HG03196 (cell line): ENCODE measurements around the gene AGTRAP.
A peak's percentile ranks its signal among the peaks of the same experiment; 100 is the strongest.

ENCODE experiments used
- ATAC-seq: cut with Tn5 transposase; IDR thresholded peaks from one replicate; pipeline ENCODE4 v1.9.1; 2021; ENCODE audit not compliant: unreplicated experiment

AGTRAP gene

GRCh38 chr1:11705596-11705995, 30.3 kb upstream of the AGTRAP start:
- no peak for ATAC-seq

- no peak for ATAC-seq
Observed at GRCh38 chr1:11706292-11706691, 29.6 kb upstream of the AGTRAP start.

GRCh38 chr1:11707621-11708276, 28.2 kb upstream of the AGTRAP start:
- ATAC-seq = no peak

- ATAC-seq = no peak
Observed at GRCh38 chr1:11708554-11709350, 27.2 kb upstream of the AGTRAP start.

GRCh38 chr1:11711490-11711889, 24.4 kb upstream of the AGTRAP start:
- ATAC-seq = no peak

- no peak for ATAC-seq
Observed at GRCh38 chr1:11712285-11712684, 23.7 kb upstream of the AGTRAP start.

GRCh38 chr1:11713095-11713494, 22.8 kb upstream of the AGTRAP start:
- no peak for ATAC-seq

GRCh38 chr1:11714831-11715575, 20.9 kb upstream of the AGTRAP start:
- ATAC-seq = no peak

GRCh38 chr1:11719313-11720032, 16.5 kb upstream of the AGTRAP start:
- ATAC-seq = peak; percentile 48

- ATAC-seq = no peak
Observed at GRCh38 chr1:11720033-11720376, 15.9 kb upstream of the AGTRAP start.

- no peak for ATAC-seq
Observed at GRCh38 chr1:11720525-11720924, 15.4 kb upstream of the AGTRAP start.

- no peak for ATAC-seq
Observed at GRCh38 chr1:11721311-11721710, 14.6 kb upstream of the AGTRAP start.

GRCh38 chr1:11722538-11722937, 13.4 kb upstream of the AGTRAP start:
- no peak for ATAC-seq

- ATAC-seq = no peak
Observed at GRCh38 chr1:11725616-11726015, 10.3 kb upstream of the AGTRAP start.

GRCh38 chr1:11727119-11727518, 8.8 kb upstream of the AGTRAP start:
- no peak for ATAC-seq

- no peak for ATAC-seq
Observed at GRCh38 chr1:11728126-11728806, 7.7 kb upstream of the AGTRAP start.

GRCh38 chr1:11729155-11729497, 6.8 kb upstream of the AGTRAP start:
- ATAC-seq = no peak

- no peak for ATAC-seq
Observed at GRCh38 chr1:11729498-11730428, 6.2 kb upstream of the AGTRAP start.

GRCh38 chr1:11730429-11730891, 5.5 kb upstream of the AGTRAP start:
- ATAC-seq = no peak
